ENCODE data around the gene DLG2.

GRCh38 chr11:85133636-85134035 is 493.5 kb downstream of the DLG2 start:
- TF ChIP-seq POLR2A (conservative IDR thresholded peaks at IDR 0.05) = no peak
- TF ChIP-seq TAF1 (IDR thresholded peaks at IDR 0.05; ENCODE audit: control insufficient read depth, extremely low read depth, insufficient read depth, low read length, severe bottlenecking) = no peak

Measured in K562 (cell line).